HFF-Myc (cell line): ENCODE data around the gene IL20.

Experiments
- DNase-seq: peaks from one replicate; pipeline ENCODE4 v3.0.0-alpha.2; 2011; ENCODE audit warnings: low read depth; ENCODE audit errors: extremely low read depth
- H3K4me3 ChIP-seq: replicated peaks from 2 replicates; pipeline ENCODE4 v1.5.1; 2011; ENCODE audit warnings: low read depth, mild to moderate bottlenecking, control low read depth, low read length
- CTCF ChIP-seq: IDR thresholded peaks from 2 replicates; pipeline ENCODE4 v1.5.1; 2012; ENCODE audit warnings: mild to moderate bottlenecking, low read depth, low read length, control low read depth; ENCODE audit errors: missing control alignments

Gene IL20

GRCh38 chr1:206833801-206834200 is 31.6 kb upstream of the IL20 start:
- no peak overlapping the region for H3K4me3 ChIP-seq
- DNase-seq: no peak
- TF ChIP-seq CTCF: no peak

GRCh38 chr1:206834217-206834616 is 31.2 kb upstream of the IL20 start:
- no peak overlapping the region for H3K4me3 ChIP-seq
- no peak for TF ChIP-seq CTCF
- no peak for DNase-seq

- TF ChIP-seq CTCF: no peak
- no peak for DNase-seq
- no peak overlapping the region for H3K4me3 ChIP-seq
These were observed 30.7 kb upstream of the IL20 start for GRCh38 chr1:206834711-206835110.

- no peak for DNase-seq
- TF ChIP-seq CTCF: no peak
- no peak overlapping the region for H3K4me3 ChIP-seq
These were observed 30.2 kb upstream of the IL20 start for GRCh38 chr1:206835186-206835585.

GRCh38 chr1:206836111-206836510 is 29.3 kb upstream of the IL20 start:
- no peak overlapping the region for H3K4me3 ChIP-seq
- no peak for TF ChIP-seq CTCF
- DNase-seq: peak; percentile 61

GRCh38 chr1:206839006-206839560 is 26.3 kb upstream of the IL20 start:
- no peak for DNase-seq
- TF ChIP-seq CTCF: no peak
- no peak overlapping the region for H3K4me3 ChIP-seq

GRCh38 chr1:206839857-206840256 is 25.6 kb upstream of the IL20 start:
- no peak overlapping the region for H3K4me3 ChIP-seq
- peak; percentile 75 for DNase-seq
- no peak for TF ChIP-seq CTCF
